GM21447 (cell line): Measurements from ENCODE around the gene FBXW5.

Experiments used
- ATAC-seq: cut with Tn5 transposase; IDR thresholded peaks from one replicate; pipeline ENCODE4 v1.9.1; 2021; ENCODE audit not compliant: unreplicated experiment

The FBXW5 gene

GRCh38 chr9:136962163-136962562 is 17.6 kb upstream of the FBXW5 start:
- ATAC-seq, result no peak

GRCh38 chr9:136961279-136962065 is 16.9 kb upstream of the FBXW5 start:
- no peak for ATAC-seq

GRCh38 chr9:136960938-136961275 is 16.4 kb upstream of the FBXW5 start:
- no peak for ATAC-seq

GRCh38 chr9:136960212-136960937 is 15.8 kb upstream of the FBXW5 start:
- ATAC-seq, result no peak

GRCh38 chr9:136958898-136959850 is 14.6 kb upstream of the FBXW5 start:
- ATAC-seq, result no peak

GRCh38 chr9:136958473-136958872 is 13.9 kb upstream of the FBXW5 start:
- ATAC-seq, result no peak

GRCh38 chr9:136957901-136958300 is 13.4 kb upstream of the FBXW5 start:
- ATAC-seq, result no peak

GRCh38 chr9:136957461-136957860 is 12.9 kb upstream of the FBXW5 start:
- ATAC-seq, result no peak

GRCh38 chr9:136956604-136957003 is 12.1 kb upstream of the FBXW5 start:
- ATAC-seq, result no peak

GRCh38 chr9:136955943-136956335 is 11.4 kb upstream of the FBXW5 start:
- ATAC-seq, result no peak

- ATAC-seq, result no peak
Observed at GRCh38 chr9:136955202-136955942, 10.8 kb upstream of the FBXW5 start.

- no peak for ATAC-seq
Observed at GRCh38 chr9:136954270-136955083, 9.9 kb upstream of the FBXW5 start.

- ATAC-seq, result no peak
Observed at GRCh38 chr9:136953771-136954269, 9.3 kb upstream of the FBXW5 start.

- no peak for ATAC-seq
Observed at GRCh38 chr9:136952876-136953770, 8.6 kb upstream of the FBXW5 start.

- no peak for ATAC-seq
Observed at GRCh38 chr9:136952321-136952850, 7.8 kb upstream of the FBXW5 start.

GRCh38 chr9:136951541-136952320 is 7.2 kb upstream of the FBXW5 start, which contains the start of gene LCN12:
LCN12 (plus strand) TSS chr9:136952273; CDS start chr9:136952328, 55 bp downstream.
- ATAC-seq, result no peak

- ATAC-seq, result no peak
Observed at GRCh38 chr9:136950656-136951276, 6.2 kb upstream of the FBXW5 start.
